OCI-LY1 (cell line): ENCODE measurements around the gene CRADD.

ENCODE experiments used
- H2AFZ ChIP-seq: fragments of 200-600 bp; sonication (generic), shearing (Covaris generic); 2 replicates; pipeline ENCODE4 v1.6.0; 2014; ENCODE audit warnings: antibody characterized with exemption, mild to moderate bottlenecking, low read length
- H3F3A ChIP-seq: fragments of 200-600 bp; sonication (generic), shearing (Covaris generic); 2 replicates; pipeline ENCODE4 v1.6.0; 2014; ENCODE audit warnings: mild to moderate bottlenecking, antibody characterized with exemption, low read length, moderate library complexity; ENCODE audit not compliant: insufficient read depth
- H3K27ac ChIP-seq: fragments of 200-600 bp; sonication (generic); 2 replicates; pipeline ENCODE4 v1.5.1; 2014; ENCODE audit warnings: low read length, mixed run types, mild to moderate bottlenecking, low read depth; ENCODE audit not compliant: poor library complexity, severe bottlenecking
- H3K27me3 ChIP-seq: fragments of 200-600 bp; sonication (generic); 2 replicates; pipeline ENCODE4 v1.6.0; 2014; ENCODE audit warnings: antibody characterized with exemption, mild to moderate bottlenecking, low read length, moderate library complexity; ENCODE audit not compliant: insufficient read depth
- H3K36me3 ChIP-seq: fragments of 200-600 bp; sonication (generic); 2 replicates; pipeline ENCODE4 v1.6.1; 2014; ENCODE audit warnings: mild to moderate bottlenecking, antibody characterized with exemption, low read length, moderate library complexity, mixed read lengths; ENCODE audit not compliant: insufficient read depth
- H3K4me1 ChIP-seq: fragments of 200-600 bp; sonication (generic); 2 replicates; pipeline ENCODE4 v1.5.1; 2014; ENCODE audit warnings: mild to moderate bottlenecking, low read length, moderate library complexity; ENCODE audit not compliant: insufficient read depth, severe bottlenecking
- H3K4me2 ChIP-seq: fragments of 200-600 bp; sonication (generic), shearing (Covaris generic); 2 replicates; pipeline ENCODE4 v1.6.1; 2014; ENCODE audit warnings: low read length
- H3K4me3 ChIP-seq: fragments of 200-600 bp; sonication (generic); 2 replicates; pipeline ENCODE4 v1.5.1; 2014; ENCODE audit warnings: low read length, low read depth, mild to moderate bottlenecking, mixed read lengths; ENCODE audit not compliant: poor library complexity, severe bottlenecking
- H3K79me2 ChIP-seq: fragments of 200-600 bp; shearing (Covaris generic); 2 replicates; pipeline ENCODE4 v1.6.1; 2016; ENCODE audit warnings: mixed run types, low read length, mixed read lengths; ENCODE audit not compliant: insufficient read depth
- H3K9ac ChIP-seq: fragments of 200-600 bp; sonication (generic), shearing (Covaris generic); 2 replicates; pipeline ENCODE4 v1.6.1; 2014; ENCODE audit warnings: mild to moderate bottlenecking, low read length, mixed read lengths
- H3K9me2 ChIP-seq: fragments of 200-600 bp; sonication (generic), shearing (Covaris generic); 2 replicates; pipeline ENCODE4 v1.6.1; 2014; ENCODE audit warnings: low read depth, mild to moderate bottlenecking, low read length, mixed read lengths
- H3K9me3 ChIP-seq: fragments of 200-600 bp; shearing (Covaris generic); 2 replicates; pipeline ENCODE4 v1.6.1; 2014; ENCODE audit warnings: low read length, mixed read lengths
- H4K20me1 ChIP-seq: fragments of 200-600 bp; sonication (generic), shearing (Covaris generic); 2 replicates; pipeline ENCODE4 v1.6.0; 2016; ENCODE audit warnings: mild to moderate bottlenecking, low read length; ENCODE audit not compliant: insufficient read depth
- EZH2 ChIP-seq: fragments of 200-600 bp; sonication (generic), shearing (Covaris generic); IDR thresholded peaks from 2 replicates; pipeline ENCODE4 v1.8.0; 2017; ENCODE audit warnings: borderline replicate concordance, mixed run types, mild to moderate bottlenecking, antibody characterized with exemption, low read length, moderate library complexity, mixed read lengths
- TF ChIP-seq, protein P1 (sequence below): fragments of 200-600 bp; sonication (generic), shearing (Covaris generic); IDR thresholded peaks from 2 replicates; pipeline ENCODE4 v1.5.1; 2017; ENCODE audit warnings: mild to moderate bottlenecking, antibody characterized with exemption, low read length, moderate library complexity, mixed read lengths

Gene CRADD

DNA sequence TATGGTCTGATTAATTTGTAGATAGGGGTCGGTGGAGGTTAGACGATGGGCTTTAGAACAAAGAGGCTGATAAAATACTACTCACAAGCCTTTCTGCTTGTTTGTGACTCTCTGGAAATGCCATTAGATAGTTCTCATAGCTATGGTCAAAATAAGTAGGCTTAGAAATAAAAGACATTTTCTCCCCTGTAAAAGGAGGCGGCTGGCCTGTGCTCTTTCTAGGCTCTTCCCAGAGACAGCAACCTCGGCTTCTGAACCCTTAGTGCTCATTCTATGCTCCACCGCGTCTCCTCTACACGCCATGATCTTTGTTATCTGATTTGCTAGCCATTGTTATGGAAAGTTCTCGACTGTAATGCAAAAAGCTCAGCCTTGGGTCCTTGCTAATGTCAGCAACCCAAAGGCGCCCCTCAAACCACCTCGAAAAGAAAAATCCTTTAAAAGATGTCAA lies 64.5 kb downstream of the CRADD start:
- Histone ChIP-seq H2AFZ (no peak overlapping the region), H3K9ac (no peak overlapping the region), H3K4me2 (peak overlapping the region; percentile 38; the same call in 1 of the 2 replicates), H3K9me3 (no peaks in the 10 kb centered on the region), H3K4me3 (no peak overlapping the region), H3K9me2 (no peaks in the 10 kb centered on the region), H3F3A (no peaks in the 10 kb centered on the region), H3K79me2 (no peaks in the 10 kb centered on the region), H3K27me3 (no peaks in the 10 kb centered on the region; the same call in 1 of the 2 replicates), H3K36me3 (no peaks in the 10 kb centered on the region), H4K20me1 (peaks cover 6% of the 10 kb centered on the region; the same call in 1 of the 2 replicates), H3K4me1 (peaks cover 9% of the 10 kb centered on the region), H3K27ac (no peak overlapping the region)
- TF ChIP-seq, protein P1, sequence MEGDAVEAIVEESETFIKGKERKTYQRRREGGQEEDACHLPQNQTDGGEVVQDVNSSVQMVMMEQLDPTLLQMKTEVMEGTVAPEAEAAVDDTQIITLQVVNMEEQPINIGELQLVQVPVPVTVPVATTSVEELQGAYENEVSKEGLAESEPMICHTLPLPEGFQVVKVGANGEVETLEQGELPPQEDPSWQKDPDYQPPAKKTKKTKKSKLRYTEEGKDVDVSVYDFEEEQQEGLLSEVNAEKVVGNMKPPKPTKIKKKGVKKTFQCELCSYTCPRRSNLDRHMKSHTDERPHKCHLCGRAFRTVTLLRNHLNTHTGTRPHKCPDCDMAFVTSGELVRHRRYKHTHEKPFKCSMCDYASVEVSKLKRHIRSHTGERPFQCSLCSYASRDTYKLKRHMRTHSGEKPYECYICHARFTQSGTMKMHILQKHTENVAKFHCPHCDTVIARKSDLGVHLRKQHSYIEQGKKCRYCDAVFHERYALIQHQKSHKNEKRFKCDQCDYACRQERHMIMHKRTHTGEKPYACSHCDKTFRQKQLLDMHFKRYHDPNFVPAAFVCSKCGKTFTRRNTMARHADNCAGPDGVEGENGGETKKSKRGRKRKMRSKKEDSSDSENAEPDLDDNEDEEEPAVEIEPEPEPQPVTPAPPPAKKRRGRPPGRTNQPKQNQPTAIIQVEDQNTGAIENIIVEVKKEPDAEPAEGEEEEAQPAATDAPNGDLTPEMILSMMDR: no peak
- TF ChIP-seq EZH2: no peak

DNA sequence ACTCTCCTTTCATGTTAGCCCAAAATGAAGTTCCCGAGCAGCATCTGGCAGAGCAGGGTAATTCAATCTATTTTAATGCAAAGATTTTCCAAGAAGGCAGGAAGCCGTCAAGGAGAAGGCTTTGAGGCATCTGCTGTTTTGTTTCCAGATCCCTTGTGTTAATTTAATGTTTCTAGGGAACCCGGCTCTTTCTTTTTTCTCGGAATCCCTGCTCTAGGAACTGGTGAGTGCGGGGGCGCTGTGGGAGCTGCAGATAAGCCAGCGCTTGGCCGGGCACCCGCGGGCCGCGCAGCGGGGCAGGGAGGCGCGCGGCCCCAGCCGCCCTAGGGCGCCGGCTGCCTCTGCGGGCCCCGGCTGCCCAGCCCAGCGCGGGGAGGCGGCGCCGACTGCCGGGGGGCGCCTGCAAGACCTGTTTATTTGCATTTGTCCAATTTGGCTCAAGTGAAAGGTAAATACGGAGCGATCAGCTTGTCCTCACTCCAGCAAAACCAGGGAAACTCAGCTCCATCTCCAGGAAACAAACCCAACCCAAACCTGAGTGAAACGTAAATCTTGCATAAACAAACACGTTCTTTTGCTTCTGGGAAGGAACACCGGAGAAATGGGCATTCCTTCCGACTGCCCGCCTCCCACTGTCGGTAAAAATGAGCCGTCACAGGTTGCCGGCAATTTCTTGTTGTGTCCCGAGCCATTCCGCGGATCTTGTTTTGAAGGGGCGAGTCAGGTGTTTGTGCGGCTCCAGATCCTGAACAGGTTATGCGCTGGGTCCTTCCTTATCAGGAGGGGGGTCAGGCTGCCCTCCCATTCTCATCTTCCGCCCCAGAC lies 65.1 kb downstream of the CRADD start:
- Histone ChIP-seq H3K4me3 (peak overlapping the region; percentile 5), H3F3A (no peaks in the 10 kb centered on the region), H3K9me3 (no peaks in the 10 kb centered on the region), H3K79me2 (no peaks in the 10 kb centered on the region), H3K36me3 (no peaks in the 10 kb centered on the region), H3K4me1 (peaks cover 9% of the 10 kb centered on the region), H2AFZ (no peak overlapping the region), H3K9ac (no peak overlapping the region), H4K20me1 (peaks cover 5% of the 10 kb centered on the region; the same call in 1 of the 2 replicates), H3K27me3 (no peaks in the 10 kb centered on the region; the same call in 1 of the 2 replicates), H3K9me2 (no peaks in the 10 kb centered on the region), H3K27ac (no peak overlapping the region), H3K4me2 (peak overlapping the region; percentile 38; the same call in 1 of the 2 replicates)
- no peak for TF ChIP-seq EZH2
- TF ChIP-seq, protein P1: peak; percentile 31

DNA sequence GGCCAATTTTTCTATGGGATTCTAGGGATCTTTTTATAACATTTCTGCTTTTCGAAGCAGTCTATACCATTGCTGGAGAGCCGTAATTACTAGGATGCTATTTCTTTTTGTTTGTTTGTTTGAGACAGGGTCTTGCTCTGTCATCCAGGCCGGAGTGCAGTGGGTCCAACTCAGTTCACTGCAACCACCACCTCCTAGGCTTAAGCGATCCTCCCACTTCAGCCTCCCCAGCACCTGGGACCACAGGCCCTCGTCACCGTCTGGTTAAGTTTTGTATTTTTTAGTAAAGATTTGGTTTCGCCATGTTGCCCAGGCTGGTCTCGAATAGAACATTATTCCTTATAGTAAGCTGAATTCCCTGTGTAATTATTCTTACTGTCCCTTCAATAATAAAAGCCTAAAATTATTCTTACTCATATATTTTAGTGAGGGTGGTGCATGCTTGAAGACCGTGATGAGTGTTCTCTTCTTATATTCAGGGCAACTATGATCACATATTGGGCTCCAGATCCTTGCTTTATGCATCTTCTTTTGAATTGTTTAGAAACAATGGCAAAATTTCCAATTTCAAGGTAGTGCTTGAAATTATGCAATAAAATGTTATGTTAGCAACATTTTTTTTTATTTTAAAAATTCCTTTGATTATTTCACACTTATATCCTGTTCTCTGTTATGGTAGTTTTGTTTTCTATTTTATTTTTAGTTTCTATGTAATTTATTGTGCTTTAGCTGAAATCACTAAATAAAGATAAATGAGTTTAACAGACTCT lies 66.2 kb downstream of the CRADD start:
- H3K9ac ChIP-seq: no peak overlapping the region
- H3K27me3 ChIP-seq: no peaks in the 10 kb centered on the region; the same call in 1 of the 2 replicates
- H3K4me1 ChIP-seq: peaks cover 9% of the 10 kb centered on the region
- H2AFZ ChIP-seq: no peak overlapping the region
- H3F3A ChIP-seq: no peaks in the 10 kb centered on the region
- H3K4me2 ChIP-seq: no peak overlapping the region
- no peaks in the 10 kb centered on the region for H3K36me3 ChIP-seq
- TF ChIP-seq EZH2: no peak
- TF ChIP-seq, protein P1: no peak
- H3K4me3 ChIP-seq: no peak overlapping the region
- no peaks in the 10 kb centered on the region for H3K9me2 ChIP-seq
- no peaks in the 10 kb centered on the region for H3K9me3 ChIP-seq
- H3K27ac ChIP-seq: no peak overlapping the region
- 0 out of 2 replicates have a peak, but pooled peaks cover 4% of the 10 kb centered on the region for H4K20me1 ChIP-seq
- no peaks in the 10 kb centered on the region for H3K79me2 ChIP-seq
